NCI-H1694 treated with DMSO at 0.1 percent for 48 hours (cell line): ENCODE data around the gene PTPA.

Experiments
- DNase-seq: peaks from one replicate; lab custom pipeline; 2025; lab: John Stamatoyannopoulos, UW

Gene PTPA

GRCh38 chr9:129138144-129138462 is 26.9 kb downstream of the PTPA start:
- no peak for DNase-seq

- DNase-seq, result no peak
Measured at GRCh38 chr9:129138476-129139232, 27.4 kb downstream of the PTPA start.

- DNase-seq, result peak; percentile 83
Measured at GRCh38 chr9:129139233-129139992, 28.2 kb downstream of the PTPA start.

- peak; percentile 95 for DNase-seq
Measured at GRCh38 chr9:129139993-129140396, 28.8 kb downstream of the PTPA start.

GRCh38 chr9:129140397-129141065 is 29.3 kb downstream of the PTPA start:
- peak; percentile 56 for DNase-seq

- DNase-seq, result no peak
Measured at GRCh38 chr9:129141066-129142041, 30.1 kb downstream of the PTPA start.

- no peak for DNase-seq
Measured at GRCh38 chr9:129142138-129142935, 31.1 kb downstream of the PTPA start.

- peak; percentile 27 for DNase-seq
Measured at GRCh38 chr9:129143031-129143927, 32.1 kb downstream of the PTPA start.

- DNase-seq, result no peak
Measured at GRCh38 chr9:129145316-129145715, 34.1 kb downstream of the PTPA start.

- no peak for DNase-seq
Measured at GRCh38 chr9:129145841-129146292, 34.7 kb downstream of the PTPA start.

- no peak for DNase-seq
Measured at GRCh38 chr9:129146441-129146941, 35.3 kb downstream of the PTPA start.

GRCh38 chr9:129148463-129149204 is 37.4 kb downstream of the PTPA start:
- DNase-seq, result no peak

GRCh38 chr9:129149442-129149841 is 38.2 kb downstream of the PTPA start:
- no peak for DNase-seq

GRCh38 chr9:129150122-129150521 is 38.9 kb downstream of the PTPA start:
- no peak for DNase-seq

GRCh38 chr9:129150672-129151211 is 39.5 kb downstream of the PTPA start:
- DNase-seq, result no peak

GRCh38 chr9:129151469-129151868 is 40.3 kb downstream of the PTPA start:
- no peak for DNase-seq

- DNase-seq, result no peak
Measured at GRCh38 chr9:129154866-129155477, 43.8 kb downstream of the PTPA start.

GRCh38 chr9:129156163-129156562 is 44.9 kb downstream of the PTPA start:
- no peak for DNase-seq
